ENCODE measurements around the gene DNAH14.
"Not testable (repeated sequence)": the region's sequence is repeated elsewhere in the genome, so short reads cannot be mapped to it uniquely, and the experiment has no call there.

Gene DNAH14

GRCh38 chr1:224921354-224921753 is 8.1 kb upstream of the DNAH14 start:
- no peak for TF ChIP-seq CTCF (IDR thresholded peaks at IDR 0.05; ENCODE audit: extremely low read depth, insufficient read depth, missing control alignments)
- in situ Hi-C loops (cut with MboI; ENCODE audit: low pct_unique_long_range_greater_than_20kb, low sequenced_read_pairs, unreplicated experiment), result no loop called here
- DNase-seq (ENCODE audit: low spot score), result no peak

GRCh38 chr1:224922404-224923164 is 6.9 kb upstream of the DNAH14 start:
- peak; percentile 55 for DNase-seq (ENCODE audit: low spot score)
- in situ Hi-C loops (cut with MboI; ENCODE audit: low pct_unique_long_range_greater_than_20kb, low sequenced_read_pairs, unreplicated experiment), result no loop called here
- peak; percentile 57 for TF ChIP-seq CTCF (IDR thresholded peaks at IDR 0.05; ENCODE audit: extremely low read depth, insufficient read depth, missing control alignments)

- in situ Hi-C loops (cut with MboI; ENCODE audit: low pct_unique_long_range_greater_than_20kb, low sequenced_read_pairs, unreplicated experiment), result no loop called here
- no peak for DNase-seq (ENCODE audit: low spot score)
- no peak for TF ChIP-seq CTCF (IDR thresholded peaks at IDR 0.05; ENCODE audit: extremely low read depth, insufficient read depth, missing control alignments)
Measured at GRCh38 chr1:224923726-224924125, 5.7 kb upstream of the DNAH14 start.

GRCh38 chr1:224927631-224928030 is 1.8 kb upstream of the DNAH14 start:
- DNase-seq (ENCODE audit: low spot score); in situ Hi-C loops (cut with MboI; ENCODE audit: low pct_unique_long_range_greater_than_20kb, low sequenced_read_pairs, unreplicated experiment): not testable (repeated sequence)

- TF ChIP-seq CTCF (IDR thresholded peaks at IDR 0.05; ENCODE audit: extremely low read depth, insufficient read depth, missing control alignments), result no peak
- in situ Hi-C loops (cut with MboI; ENCODE audit: low pct_unique_long_range_greater_than_20kb, low sequenced_read_pairs, unreplicated experiment), result no loop called here
- DNase-seq (ENCODE audit: low spot score), result no peak
Measured at GRCh38 chr1:224928906-224929305, 569 bp upstream of the DNAH14 start.

GRCh38 chr1:224931605-224932004 is 2.1 kb downstream of the DNAH14 start:
- in situ Hi-C loops (cut with MboI; ENCODE audit: low pct_unique_long_range_greater_than_20kb, low sequenced_read_pairs, unreplicated experiment), result no loop called here
- DNase-seq (ENCODE audit: low spot score), result no peak
- no peak for TF ChIP-seq CTCF (IDR thresholded peaks at IDR 0.05; ENCODE audit: extremely low read depth, insufficient read depth, missing control alignments)

- in situ Hi-C loops (cut with MboI; ENCODE audit: low pct_unique_long_range_greater_than_20kb, low sequenced_read_pairs, unreplicated experiment), result no loop called here
- TF ChIP-seq CTCF (IDR thresholded peaks at IDR 0.05; ENCODE audit: extremely low read depth, insufficient read depth, missing control alignments), result no peak
- DNase-seq (ENCODE audit: low spot score), result no peak
Measured at GRCh38 chr1:224932607-224933249, 3.3 kb downstream of the DNAH14 start.
